K562 (cell line): ENCODE data around the gene LBH. TPM values are rescaled to one million over a fixed set of nuclear protein-coding genes. Genes with fewer than 3 reads are reported as not detected.

Experiments
- HSF4 ChIP-seq: fragments of 250-450 bp; sonication (Bioruptor Pico); IDR thresholded peaks from 2 replicates; pipeline ENCODE4 v2.1.2; 2022; ENCODE audit warnings: mild to moderate bottlenecking, moderate library complexity, borderline replicate concordance
- POLR2G ChIP-seq: fragments of 200-400 bp; formaldehyde crosslinking; IDR thresholded peaks from 2 replicates; pipeline ENCODE4 v1.6.1; 2017; ENCODE audit warnings: low read depth, mild to moderate bottlenecking, antibody characterized with exemption, low read length, moderate library complexity
- PRMT5 ChIP-seq: sonication (generic); formaldehyde crosslinking; IDR thresholded peaks from 2 replicates; pipeline ENCODE4 v1.5.0; 2020; ENCODE audit warnings: missing genetic modification reagents
- RFX1 ChIP-seq: fragments of 450-650 bp; IDR thresholded peaks from 2 replicates; pipeline ENCODE4 v1.6.1; 2016; ENCODE audit warnings: mild to moderate bottlenecking, moderate library complexity
- TAF1 ChIP-seq: IDR thresholded peaks from 2 replicates; pipeline ENCODE4 v1.6.1; 2011; ENCODE audit warnings: mild to moderate bottlenecking, low read length, moderate library complexity; ENCODE audit not compliant: insufficient read depth, control insufficient read depth, severe bottlenecking; ENCODE audit errors: extremely low read depth
- TOE1 ChIP-seq, 2 experiments: fragments of 450-650 bp in 1 of 2; sonication (generic) in 1 of 2; formaldehyde crosslinking in 1 of 2; IDR thresholded peaks; 2 replicates each; pipeline versions ENCODE4 v1.7.1 to v1.8.0; 2016 to 2022; ENCODE audit warnings: borderline replicate concordance in 2 of 2, mild to moderate bottlenecking in 2 of 2, antibody characterized with exemption in 1 of 2, inconsistent platforms in 1 of 2, low read depth in 1 of 2, missing genetic modification reagents in 1 of 2, moderate library complexity in 1 of 2
- YY1 ChIP-seq, 3 experiments: IDR thresholded peaks; 2 replicates each; pipeline ENCODE4 v1.6.1; 2011; ENCODE audit warnings: low read length in 2 of 3, mild to moderate bottlenecking in 2 of 3, moderate library complexity in 2 of 3, borderline replicate concordance in 1 of 3, control low read depth in 1 of 3, low read depth in 1 of 3; ENCODE audit not compliant: insufficient read depth in 3 of 3, insufficient replicate concordance in 2 of 3, control insufficient read depth in 1 of 3, insufficient read length in 1 of 3; ENCODE audit errors: extremely low read depth in 1 of 3
- ZBTB9 ChIP-seq: fragments of 450-650 bp; formaldehyde crosslinking; IDR thresholded peaks from 2 replicates; pipeline ENCODE4 v1.4.0; 2020; ENCODE audit warnings: mild to moderate bottlenecking, moderate library complexity
- ZFX ChIP-seq: sonication (generic); formaldehyde crosslinking; IDR thresholded peaks from 2 replicates; pipeline ENCODE4 v1.8.0; 2022; ENCODE audit warnings: mild to moderate bottlenecking, missing genetic modification reagents, moderate library complexity
- ZNF184 ChIP-seq: sonication (generic); formaldehyde crosslinking; IDR thresholded peaks from 2 replicates; pipeline ENCODE4 v1.5.0; 2020; ENCODE audit warnings: missing genetic modification reagents
- polyA plus RNA-seq, 8 experiments: library from polyadenylated mRNA; depleted of rRNA in 4 of 8; stranded (reverse) in 5 of 8; unstranded in 3 of 8; fragments of >200 nt; fragmentation: Nextera tagmentation in 2 of 8; fragmentation: Illumina TruSeq in 1 of 8; extraction: Ambion mirVana in 2 of 8; extraction: Trizol in 1 of 8; gene quantifications; 2 replicates each; pipeline versions ENCODE4 v1.2.1 to v1.2.3, GENCODE V29; 2011 to 2014; ENCODE audit warnings: inconsistent platforms in 1 of 8, missing spikeins in 1 of 8
- total RNA-seq, 7 experiments: library from RNA; depleted of rRNA in 6 of 7; stranded (reverse); fragments of >200 nt in 6 of 7; fragmentation: Illumina TruSeq in 2 of 7; extraction: Trizol in 2 of 7; gene quantifications; 2 replicates each; pipeline versions ENCODE4 v1.2.1 to v1.2.3, GENCODE V29; 2011 to 2021; ENCODE audit warnings: low replicate concordance in 1 of 7
- TF ChIP-seq, protein P1 (sequence below), 2 experiments: fragments of 450-650 bp in 1 of 2; sonication (generic) in 1 of 2; formaldehyde crosslinking in 1 of 2; IDR thresholded peaks; 2 replicates each; pipeline versions ENCODE4 v1.7.1 to v1.9.0; 2016 to 2022; ENCODE audit warnings: inconsistent platforms in 1 of 2, mild to moderate bottlenecking in 1 of 2, missing genetic modification reagents in 1 of 2

LBH gene
- total and polyA plus RNA-seq, 9 of the 15 experiments (the other 6 are each of a cell fraction or from before 2014, with no cell fraction given), result 3.1 to 13.4 (median 7.4) TPM

GRCh38 chr2:30287190-30287840 lies 56.0 kb downstream of the LBH start (continued):
- TF ChIP-seq, protein P1, sequence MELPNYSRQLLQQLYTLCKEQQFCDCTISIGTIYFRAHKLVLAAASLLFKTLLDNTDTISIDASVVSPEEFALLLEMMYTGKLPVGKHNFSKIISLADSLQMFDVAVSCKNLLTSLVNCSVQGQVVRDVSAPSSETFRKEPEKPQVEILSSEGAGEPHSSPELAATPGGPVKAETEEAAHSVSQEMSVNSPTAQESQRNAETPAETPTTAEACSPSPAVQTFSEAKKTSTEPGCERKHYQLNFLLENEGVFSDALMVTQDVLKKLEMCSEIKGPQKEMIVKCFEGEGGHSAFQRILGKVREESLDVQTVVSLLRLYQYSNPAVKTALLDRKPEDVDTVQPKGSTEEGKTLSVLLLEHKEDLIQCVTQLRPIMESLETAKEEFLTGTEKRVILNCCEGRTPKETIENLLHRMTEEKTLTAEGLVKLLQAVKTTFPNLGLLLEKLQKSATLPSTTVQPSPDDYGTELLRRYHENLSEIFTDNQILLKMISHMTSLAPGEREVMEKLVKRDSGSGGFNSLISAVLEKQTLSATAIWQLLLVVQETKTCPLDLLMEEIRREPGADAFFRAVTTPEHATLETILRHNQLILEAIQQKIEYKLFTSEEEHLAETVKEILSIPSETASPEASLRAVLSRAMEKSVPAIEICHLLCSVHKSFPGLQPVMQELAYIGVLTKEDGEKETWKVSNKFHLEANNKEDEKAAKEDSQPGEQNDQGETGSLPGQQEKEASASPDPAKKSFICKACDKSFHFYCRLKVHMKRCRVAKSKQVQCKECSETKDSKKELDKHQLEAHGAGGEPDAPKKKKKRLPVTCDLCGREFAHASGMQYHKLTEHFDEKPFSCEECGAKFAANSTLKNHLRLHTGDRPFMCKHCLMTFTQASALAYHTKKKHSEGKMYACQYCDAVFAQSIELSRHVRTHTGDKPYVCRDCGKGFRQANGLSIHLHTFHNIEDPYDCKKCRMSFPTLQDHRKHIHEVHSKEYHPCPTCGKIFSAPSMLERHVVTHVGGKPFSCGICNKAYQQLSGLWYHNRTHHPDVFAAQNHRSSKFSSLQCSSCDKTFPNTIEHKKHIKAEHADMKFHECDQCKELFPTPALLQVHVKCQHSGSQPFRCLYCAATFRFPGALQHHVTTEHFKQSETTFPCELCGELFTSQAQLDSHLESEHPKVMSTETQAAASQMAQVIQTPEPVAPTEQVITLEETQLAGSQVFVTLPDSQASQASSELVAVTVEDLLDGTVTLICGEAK (IDR thresholded peaks at IDR 0.05), result no peak
- TF ChIP-seq, protein P1 (CRISPR knock-in tag; IDR thresholded peaks at IDR 0.05), result no peak
- TF ChIP-seq ZNF184 (CRISPR knock-in tag) (no peak), ZFX (CRISPR knock-in tag) (no peak), POLR2G (no peak), PRMT5 (no peak), RFX1 (no peak), ZBTB9 (CRISPR knock-in tag) (no peak), HSF4 (no peak), TAF1 (no peak), YY1 (IDR thresholded peaks at IDR 0.05; ENCODE audit: borderline replicate concordance in 1 of 3, control insufficient read depth in 1 of 3, extremely low read depth in 1 of 3, insufficient read depth in 3 of 3, insufficient read length in 1 of 3, insufficient replicate concordance in 2 of 3, low read depth in 1 of 3, low read length in 2 of 3) (no peak), TOE1 (IDR thresholded peaks at IDR 0.05; ENCODE audit: borderline replicate concordance) (no peak), TOE1 (CRISPR knock-in tag; IDR thresholded peaks at IDR 0.05; ENCODE audit: borderline replicate concordance, low read depth) (no peak)
- TF ChIP-seq, all 486 proteins: peak for 0
